Spleen (tissue), 7 donors: ENCODE data around the gene SLAMF6.

ENCODE experiments used
- POLR2A ChIP-seq, 3 donors: fragments of 450-650 bp; IDR thresholded peaks; one replicate each; pipeline ENCODE4 v1.5.1; 2017; ENCODE audit warnings: antibody characterized with exemption in 3 of 3, mild to moderate bottlenecking in 1 of 3
- TF ChIP-seq, protein P1 (sequence below), 11 experiments: fragments of 200-600 bp in 7 of 11; fragments of 450-650 bp in 4 of 11; sonication (generic) in 4 of 11; IDR thresholded peaks in 8 of 11; conservative IDR thresholded peaks in 3 of 11; 1 replicate in 7 of 11; 2 replicates in 4 of 11; pipeline versions ENCODE4 v1.4.0 to v1.8.0; 2016 to 2021; ENCODE audit warnings: antibody characterized with exemption in 11 of 11, inconsistent platforms in 4 of 11, mild to moderate bottlenecking in 1 of 11
- donor health status: DM: no; HTN: no; CAD: no; lungs with moderate emphysema.
- donor health status: DM: no; HTN: no; CAD: no.
- donor health status: DM: no; HTN: no; CAD: no.

DNA sequence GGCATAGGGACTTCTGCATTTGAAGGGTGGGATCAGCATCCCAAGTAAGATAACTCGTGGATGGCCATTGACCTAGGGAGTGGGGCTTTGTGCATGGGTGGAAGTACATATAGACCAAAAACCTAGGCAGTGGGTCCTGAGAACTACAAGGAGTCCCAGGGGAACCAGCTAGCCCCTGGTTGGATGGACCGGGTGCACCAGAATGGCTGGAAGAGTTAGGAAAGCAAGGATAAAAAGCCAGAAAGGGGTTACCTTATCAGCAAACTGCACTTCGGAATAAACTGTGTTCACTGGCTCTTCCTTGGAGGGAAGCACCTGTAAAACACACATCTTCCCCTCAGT is 26.6 kb upstream of the SLAMF6 start:
- TF ChIP-seq, protein P1, sequence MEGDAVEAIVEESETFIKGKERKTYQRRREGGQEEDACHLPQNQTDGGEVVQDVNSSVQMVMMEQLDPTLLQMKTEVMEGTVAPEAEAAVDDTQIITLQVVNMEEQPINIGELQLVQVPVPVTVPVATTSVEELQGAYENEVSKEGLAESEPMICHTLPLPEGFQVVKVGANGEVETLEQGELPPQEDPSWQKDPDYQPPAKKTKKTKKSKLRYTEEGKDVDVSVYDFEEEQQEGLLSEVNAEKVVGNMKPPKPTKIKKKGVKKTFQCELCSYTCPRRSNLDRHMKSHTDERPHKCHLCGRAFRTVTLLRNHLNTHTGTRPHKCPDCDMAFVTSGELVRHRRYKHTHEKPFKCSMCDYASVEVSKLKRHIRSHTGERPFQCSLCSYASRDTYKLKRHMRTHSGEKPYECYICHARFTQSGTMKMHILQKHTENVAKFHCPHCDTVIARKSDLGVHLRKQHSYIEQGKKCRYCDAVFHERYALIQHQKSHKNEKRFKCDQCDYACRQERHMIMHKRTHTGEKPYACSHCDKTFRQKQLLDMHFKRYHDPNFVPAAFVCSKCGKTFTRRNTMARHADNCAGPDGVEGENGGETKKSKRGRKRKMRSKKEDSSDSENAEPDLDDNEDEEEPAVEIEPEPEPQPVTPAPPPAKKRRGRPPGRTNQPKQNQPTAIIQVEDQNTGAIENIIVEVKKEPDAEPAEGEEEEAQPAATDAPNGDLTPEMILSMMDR (IDR thresholded peaks at IDR 0.05 in 8 of 11, conservative IDR thresholded peaks at IDR 0.05 in 3 of 11): no peak
- no peak for TF ChIP-seq POLR2A (IDR thresholded peaks at IDR 0.05)
